UCSD-AML1 (cell line): ENCODE measurements around the gene OSR1.
"Not testable (repeated sequence)": the region's sequence is repeated elsewhere in the genome, so short reads cannot be mapped to it uniquely, and the experiment has no call there.

Source experiments
- DNase-seq: peaks from one replicate; lab custom pipeline; 2025; ENCODE audit not compliant: unreplicated experiment; lab: John Stamatoyannopoulos, UW

Gene OSR1

GRCh38 chr2:19332503-19332902 is 25.9 kb downstream of the OSR1 start:
- DNase-seq = no peak

- DNase-seq = no peak
Measured at GRCh38 chr2:19331450-19331849, 27.0 kb downstream of the OSR1 start.

GRCh38 chr2:19330436-19330835 is 28.0 kb downstream of the OSR1 start:
- no peak for DNase-seq

GRCh38 chr2:19329445-19329844 is 29.0 kb downstream of the OSR1 start:
- no peak for DNase-seq

GRCh38 chr2:19327496-19327895 is 30.9 kb downstream of the OSR1 start:
- no peak for DNase-seq

- no peak for DNase-seq
Measured at GRCh38 chr2:19321946-19322345, 36.5 kb downstream of the OSR1 start.

GRCh38 chr2:19320813-19321212 is 37.6 kb downstream of the OSR1 start:
- DNase-seq = no peak

GRCh38 chr2:19319698-19320097 is 38.7 kb downstream of the OSR1 start:
- DNase-seq = no peak

- no peak for DNase-seq
Measured at GRCh38 chr2:19319064-19319463, 39.4 kb downstream of the OSR1 start.

- no peak for DNase-seq
Measured at GRCh38 chr2:19313553-19313952, 44.9 kb downstream of the OSR1 start.

GRCh38 chr2:19312949-19313348 is 45.5 kb downstream of the OSR1 start:
- no peak for DNase-seq

GRCh38 chr2:19306065-19306464 is 52.4 kb downstream of the OSR1 start:
- DNase-seq = not testable (repeated sequence)

GRCh38 chr2:19305400-19306055 is 52.9 kb downstream of the OSR1 start:
- DNase-seq = not testable (repeated sequence)

- DNase-seq = no peak
Measured at GRCh38 chr2:19301706-19302105, 56.7 kb downstream of the OSR1 start.
